Neuron (in vitro differentiated cells): Measurements from ENCODE around the gene SHISAL1.

Experiments
- H2AFZ ChIP-seq: one replicate; pipeline ENCODE4 v1.6.1; 2013; ENCODE audit warnings: low read depth, mild to moderate bottlenecking, inconsistent platforms, low read length, moderate library complexity
- H3K27me3 ChIP-seq: one replicate; pipeline ENCODE4 v1.6.1; 2013; ENCODE audit warnings: low read length; ENCODE audit not compliant: insufficient read depth
- H3K36me3 ChIP-seq: one replicate; pipeline ENCODE4 v1.6.1; 2013; ENCODE audit warnings: low read length; ENCODE audit not compliant: insufficient read depth
- H3K4me1 ChIP-seq: one replicate; pipeline ENCODE4 v1.6.1; 2013; ENCODE audit warnings: low read length; ENCODE audit not compliant: insufficient read depth
- H3K4me3 ChIP-seq: 2 replicates; pipeline ENCODE4 v1.5.1; 2013; ENCODE audit warnings: mild to moderate bottlenecking, low read length, moderate library complexity
- H3K9me3 ChIP-seq: one replicate; pipeline ENCODE4 v1.6.1; 2013; ENCODE audit warnings: low read length

SHISAL1 gene

GRCh38 chr22:44221710-44222475, 90.9 kb downstream of the SHISAL1 start:
- Histone ChIP-seq H2AFZ (no peak overlapping the region), H3K36me3 (no peaks in the 10 kb centered on the region), H3K4me1 (peaks cover 3% of the 10 kb centered on the region), H3K4me3 (no peak overlapping the region), H3K9me3 (no peaks in the 10 kb centered on the region), H3K27me3 (no peaks in the 10 kb centered on the region)

- H2AFZ ChIP-seq: no peak overlapping the region
- H3K4me3 ChIP-seq: no peak overlapping the region
- no peaks in the 10 kb centered on the region for H3K9me3 ChIP-seq
- no peaks in the 10 kb centered on the region for H3K36me3 ChIP-seq
- H3K4me1 ChIP-seq: peaks cover 3% of the 10 kb centered on the region
- no peaks in the 10 kb centered on the region for H3K27me3 ChIP-seq
These were observed 91.7 kb downstream of the SHISAL1 start for GRCh38 chr22:44220727-44221680.

DNA sequence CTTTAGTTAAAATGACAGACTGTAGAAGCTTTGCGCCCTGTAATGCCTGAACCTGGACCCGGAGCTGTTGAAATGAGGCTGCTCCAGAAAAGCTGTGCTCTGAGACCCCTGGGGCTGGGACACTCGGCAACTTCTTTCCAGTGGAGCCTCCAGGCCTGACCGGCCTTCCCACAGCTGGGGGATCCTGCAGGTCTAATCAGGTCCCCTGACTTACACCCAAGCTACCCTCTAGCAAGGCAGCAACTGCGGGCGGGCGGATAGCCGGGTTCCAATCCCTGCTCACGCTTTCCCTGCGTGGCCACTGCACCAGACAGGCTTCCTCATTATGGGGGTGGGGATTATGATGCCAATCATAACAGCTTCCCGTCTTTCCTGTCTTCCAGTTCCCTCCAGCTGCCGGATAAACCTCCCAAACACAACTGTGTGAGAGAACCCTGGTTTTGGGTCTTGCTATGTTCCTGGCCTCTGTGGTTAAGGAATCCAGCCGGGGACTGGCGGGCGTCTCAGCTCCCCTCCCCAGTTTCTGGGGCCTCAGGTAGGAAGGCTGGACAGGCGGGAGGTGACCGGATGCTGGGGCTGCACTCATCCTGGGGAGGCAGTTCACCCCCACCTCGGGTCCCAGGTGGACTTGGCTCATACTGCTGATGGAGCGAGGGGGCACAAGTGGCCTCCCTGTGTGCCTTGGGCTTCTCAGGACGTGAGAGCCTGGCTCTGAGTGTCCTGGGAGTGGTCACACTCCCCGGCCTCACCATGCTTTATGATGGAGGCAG, 93.5 kb downstream of the SHISAL1 start:
- no peak overlapping the region for H3K4me3 ChIP-seq
- no peaks in the 10 kb centered on the region for H3K9me3 ChIP-seq
- H2AFZ ChIP-seq: no peak overlapping the region
- no peaks in the 10 kb centered on the region for H3K36me3 ChIP-seq
- H3K27me3 ChIP-seq: no peaks in the 10 kb centered on the region
- H3K4me1 ChIP-seq: peaks cover 3% of the 10 kb centered on the region

DNA sequence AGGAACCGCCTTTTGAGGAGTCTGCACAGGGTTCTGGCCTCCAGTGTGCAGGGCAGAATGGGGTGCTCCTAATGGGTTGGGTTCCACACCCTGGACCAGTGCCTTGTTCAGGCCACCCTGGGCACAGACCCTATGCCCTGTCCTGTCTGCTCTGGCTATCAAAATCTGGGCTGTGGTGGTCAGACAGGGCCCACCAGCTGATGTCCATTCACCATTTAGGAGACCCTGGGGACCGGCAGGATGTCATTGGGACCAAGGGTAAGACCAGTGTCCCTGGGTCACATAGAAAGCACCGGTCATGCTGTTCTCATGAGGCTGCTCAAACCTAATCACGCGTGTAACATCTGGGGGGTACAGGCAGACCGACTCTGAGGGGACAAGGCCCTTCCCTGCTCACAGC, 94.7 kb downstream of the SHISAL1 start:
- H3K4me1 ChIP-seq: no peaks in the 10 kb centered on the region
- no peak overlapping the region for H2AFZ ChIP-seq
- no peaks in the 10 kb centered on the region for H3K9me3 ChIP-seq
- no peaks in the 10 kb centered on the region for H3K36me3 ChIP-seq
- no peak overlapping the region for H3K4me3 ChIP-seq
- no peaks in the 10 kb centered on the region for H3K27me3 ChIP-seq

DNA sequence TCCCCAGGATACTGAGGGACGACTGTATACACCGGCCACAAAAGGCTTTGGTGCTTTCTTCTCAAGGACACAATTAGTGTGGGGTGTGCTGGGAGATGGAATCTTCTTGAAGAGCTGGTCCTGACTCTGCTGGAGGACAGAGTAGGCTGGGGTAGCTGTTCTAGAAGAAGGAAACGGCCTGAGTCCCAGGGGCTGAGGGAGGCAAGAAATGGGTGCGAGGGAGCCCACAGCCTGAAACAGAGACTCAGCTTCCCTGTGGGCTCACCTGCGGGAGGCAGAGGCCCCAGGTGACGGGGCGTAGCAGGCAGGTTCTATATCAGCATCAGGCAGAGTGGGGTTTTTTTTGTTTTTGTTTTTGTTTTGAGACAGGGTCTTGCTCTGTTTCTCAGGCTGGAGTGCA, 95.4 kb downstream of the SHISAL1 start:
- Histone ChIP-seq H3K4me3 (no peak overlapping the region), H2AFZ (no peak overlapping the region), H3K27me3 (no peaks in the 10 kb centered on the region), H3K9me3 (no peaks in the 10 kb centered on the region), H3K4me1 (no peaks in the 10 kb centered on the region), H3K36me3 (no peaks in the 10 kb centered on the region)

GRCh38 chr22:44215287-44215686, 97.5 kb downstream of the SHISAL1 start:
- H3K27me3 ChIP-seq: no peaks in the 10 kb centered on the region
- no peaks in the 10 kb centered on the region for H3K9me3 ChIP-seq
- H3K36me3 ChIP-seq: no peaks in the 10 kb centered on the region
- no peaks in the 10 kb centered on the region for H3K4me1 ChIP-seq
- H2AFZ ChIP-seq: no peak overlapping the region
- no peak overlapping the region for H3K4me3 ChIP-seq

- Histone ChIP-seq H3K36me3 (no peaks in the 10 kb centered on the region), H3K27me3 (no peaks in the 10 kb centered on the region), H2AFZ (no peak overlapping the region), H3K4me1 (no peaks in the 10 kb centered on the region), H3K9me3 (no peaks in the 10 kb centered on the region), H3K4me3 (no peak overlapping the region)
These were observed 98.0 kb downstream of the SHISAL1 start for GRCh38 chr22:44214764-44215163.

DNA sequence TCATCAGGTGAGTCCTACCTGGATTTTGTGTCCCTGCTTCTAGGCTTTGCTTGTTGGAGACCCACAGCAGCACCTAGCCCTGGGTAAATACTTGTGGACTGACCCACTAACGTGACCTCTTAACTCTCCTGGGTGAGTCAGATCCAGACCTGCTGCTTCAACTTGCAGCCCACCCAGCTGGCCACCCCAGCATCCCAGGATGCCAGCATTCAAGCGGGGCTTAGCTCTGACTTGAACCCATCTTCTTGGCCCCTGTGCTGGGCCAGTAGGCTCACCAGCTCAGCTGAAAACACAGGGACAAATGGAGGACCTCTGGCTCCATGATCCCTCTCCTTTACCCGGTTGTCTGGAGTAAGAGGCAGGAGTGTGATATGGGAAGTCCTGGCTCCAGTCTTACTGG, 98.6 kb downstream of the SHISAL1 start:
- no peaks in the 10 kb centered on the region for H3K4me1 ChIP-seq
- H2AFZ ChIP-seq: no peak overlapping the region
- no peaks in the 10 kb centered on the region for H3K27me3 ChIP-seq
- H3K36me3 ChIP-seq: no peaks in the 10 kb centered on the region
- H3K9me3 ChIP-seq: peaks cover 2% of the 10 kb centered on the region
- H3K4me3 ChIP-seq: no peak overlapping the region

GRCh38 chr22:44213489-44214043, 99.2 kb downstream of the SHISAL1 start:
- peaks cover 2% of the 10 kb centered on the region for H3K9me3 ChIP-seq
- H3K4me3 ChIP-seq: no peak overlapping the region
- H3K27me3 ChIP-seq: no peaks in the 10 kb centered on the region
- H3K4me1 ChIP-seq: no peaks in the 10 kb centered on the region
- no peak overlapping the region for H2AFZ ChIP-seq
- H3K36me3 ChIP-seq: no peaks in the 10 kb centered on the region

DNA sequence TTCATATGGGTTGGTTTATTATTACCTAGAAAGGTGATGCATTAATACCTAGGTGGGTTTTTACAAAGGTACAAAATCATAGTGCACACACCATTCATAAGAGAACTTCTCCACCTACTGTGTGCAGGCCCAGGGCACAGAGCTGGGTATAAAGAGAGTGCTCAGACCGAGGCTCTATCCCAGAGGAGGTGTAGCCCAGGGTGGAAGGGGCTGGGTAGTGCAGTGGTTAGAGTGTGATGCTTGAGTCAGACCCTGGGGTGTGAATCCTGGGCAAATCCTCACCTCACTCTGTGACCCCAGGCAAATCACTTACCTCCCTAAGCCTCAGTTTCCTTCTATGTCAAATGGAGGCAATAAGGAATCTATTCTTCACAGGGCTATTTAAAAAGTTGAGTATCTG, 99.8 kb downstream of the SHISAL1 start:
- H3K4me1 ChIP-seq: no peaks in the 10 kb centered on the region
- H2AFZ ChIP-seq: no peak overlapping the region
- no peaks in the 10 kb centered on the region for H3K27me3 ChIP-seq
- H3K4me3 ChIP-seq: no peak overlapping the region
- no peaks in the 10 kb centered on the region for H3K36me3 ChIP-seq
- H3K9me3 ChIP-seq: peaks cover 2% of the 10 kb centered on the region

DNA sequence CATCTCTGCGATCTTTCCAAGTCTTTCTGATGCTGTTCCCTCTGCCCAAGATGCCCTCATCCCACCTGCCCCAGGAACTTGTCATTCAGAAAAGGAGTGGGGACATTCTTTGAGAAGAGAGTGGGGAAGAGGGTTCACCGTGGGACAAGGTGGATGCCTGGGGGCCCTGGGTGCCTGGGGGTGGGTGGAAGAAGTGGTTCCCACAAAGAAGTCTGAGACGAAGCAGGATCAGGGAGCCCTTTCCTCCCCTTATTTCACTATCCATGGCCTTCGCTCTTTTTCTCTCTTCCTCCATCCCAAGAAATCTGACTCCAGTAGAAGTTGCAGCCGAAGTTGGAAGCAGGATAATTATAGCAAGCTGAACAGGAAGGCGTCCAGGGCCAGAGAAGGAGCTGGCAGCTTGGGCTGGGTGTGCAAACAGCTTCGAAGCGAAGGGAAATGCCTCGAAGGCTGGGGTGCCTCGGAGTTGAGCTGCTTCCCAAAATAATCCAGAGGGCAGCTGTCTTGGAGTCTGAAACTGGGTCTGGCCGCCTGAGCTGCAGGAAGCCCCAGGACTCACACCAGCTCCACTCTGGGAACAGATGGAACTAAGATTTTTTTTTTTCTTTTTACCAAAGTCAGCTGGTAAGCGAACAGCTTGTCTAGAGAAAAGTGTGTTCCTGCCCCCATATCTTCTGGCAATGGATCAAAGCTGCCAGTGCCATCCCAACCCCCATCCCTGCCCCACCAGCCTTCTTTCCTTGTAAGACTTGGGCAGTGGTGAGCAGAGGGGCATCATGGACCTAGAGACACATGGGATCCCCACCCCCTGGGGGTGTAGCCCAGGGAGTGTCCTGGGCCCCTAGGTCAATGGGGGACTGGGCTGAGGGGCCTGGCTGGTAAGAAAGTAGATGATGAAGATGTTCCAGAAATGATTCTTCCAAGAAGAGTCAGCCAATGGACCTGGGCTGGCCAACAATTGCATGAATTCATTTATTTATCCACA, 100.5 kb downstream of the SHISAL1 start:
- Histone ChIP-seq H3K27me3 (no peaks in the 10 kb centered on the region), H3K4me1 (no peaks in the 10 kb centered on the region), H3K36me3 (no peaks in the 10 kb centered on the region), H2AFZ (no peak overlapping the region), H3K9me3 (peaks cover 2% of the 10 kb centered on the region), H3K4me3 (no peak overlapping the region)
